Uterus (tissue), 2 donors: Measurements from ENCODE around the gene NAA35.

Source experiments
- CTCF ChIP-seq, 4 experiments: fragments of 200-600 bp in 2 of 4; fragments of 450-650 bp in 2 of 4; sonication (generic) in 2 of 4; IDR thresholded peaks; one replicate each; pipeline ENCODE4 v1.5.1; 2016 to 2019; ENCODE audit warnings: antibody characterized with exemption in 4 of 4, mild to moderate bottlenecking in 2 of 4, moderate library complexity in 1 of 4
- POLR2A ChIP-seq, 2 donors: fragments of 450-650 bp; IDR thresholded peaks; one replicate each; pipeline ENCODE4 v1.6.1; 2016; ENCODE audit warnings: antibody characterized with exemption in 2 of 2, mild to moderate bottlenecking in 1 of 2, moderate library complexity in 1 of 2

- no peak for TF ChIP-seq POLR2A (IDR thresholded peaks at IDR 0.05)
- TF ChIP-seq CTCF (IDR thresholded peaks at IDR 0.05) = no peak
Observed at GRCh38 chr9:86061972-86062739, 121.2 kb downstream of the NAA35 start.
